GM04503 (cell line): Measurements from ENCODE around the gene CLCN6.
A peak's percentile ranks its signal among the peaks of the same experiment; 100 is the strongest.

ENCODE experiments used
- DNase-seq: peaks from one replicate; pipeline ENCODE4 v3.0.0-alpha.2; 2012; ENCODE audit warnings: low read depth

CLCN6 gene, protein sequence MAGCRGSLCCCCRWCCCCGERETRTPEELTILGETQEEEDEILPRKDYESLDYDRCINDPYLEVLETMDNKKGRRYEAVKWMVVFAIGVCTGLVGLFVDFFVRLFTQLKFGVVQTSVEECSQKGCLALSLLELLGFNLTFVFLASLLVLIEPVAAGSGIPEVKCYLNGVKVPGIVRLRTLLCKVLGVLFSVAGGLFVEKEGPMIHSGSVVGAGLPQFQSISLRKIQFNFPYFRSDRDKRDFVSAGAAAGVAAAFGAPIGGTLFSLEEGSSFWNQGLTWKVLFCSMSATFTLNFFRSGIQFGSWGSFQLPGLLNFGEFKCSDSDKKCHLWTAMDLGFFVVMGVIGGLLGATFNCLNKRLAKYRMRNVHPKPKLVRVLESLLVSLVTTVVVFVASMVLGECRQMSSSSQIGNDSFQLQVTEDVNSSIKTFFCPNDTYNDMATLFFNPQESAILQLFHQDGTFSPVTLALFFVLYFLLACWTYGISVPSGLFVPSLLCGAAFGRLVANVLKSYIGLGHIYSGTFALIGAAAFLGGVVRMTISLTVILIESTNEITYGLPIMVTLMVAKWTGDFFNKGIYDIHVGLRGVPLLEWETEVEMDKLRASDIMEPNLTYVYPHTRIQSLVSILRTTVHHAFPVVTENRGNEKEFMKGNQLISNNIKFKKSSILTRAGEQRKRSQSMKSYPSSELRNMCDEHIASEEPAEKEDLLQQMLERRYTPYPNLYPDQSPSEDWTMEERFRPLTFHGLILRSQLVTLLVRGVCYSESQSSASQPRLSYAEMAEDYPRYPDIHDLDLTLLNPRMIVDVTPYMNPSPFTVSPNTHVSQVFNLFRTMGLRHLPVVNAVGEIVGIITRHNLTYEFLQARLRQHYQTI

DNA sequence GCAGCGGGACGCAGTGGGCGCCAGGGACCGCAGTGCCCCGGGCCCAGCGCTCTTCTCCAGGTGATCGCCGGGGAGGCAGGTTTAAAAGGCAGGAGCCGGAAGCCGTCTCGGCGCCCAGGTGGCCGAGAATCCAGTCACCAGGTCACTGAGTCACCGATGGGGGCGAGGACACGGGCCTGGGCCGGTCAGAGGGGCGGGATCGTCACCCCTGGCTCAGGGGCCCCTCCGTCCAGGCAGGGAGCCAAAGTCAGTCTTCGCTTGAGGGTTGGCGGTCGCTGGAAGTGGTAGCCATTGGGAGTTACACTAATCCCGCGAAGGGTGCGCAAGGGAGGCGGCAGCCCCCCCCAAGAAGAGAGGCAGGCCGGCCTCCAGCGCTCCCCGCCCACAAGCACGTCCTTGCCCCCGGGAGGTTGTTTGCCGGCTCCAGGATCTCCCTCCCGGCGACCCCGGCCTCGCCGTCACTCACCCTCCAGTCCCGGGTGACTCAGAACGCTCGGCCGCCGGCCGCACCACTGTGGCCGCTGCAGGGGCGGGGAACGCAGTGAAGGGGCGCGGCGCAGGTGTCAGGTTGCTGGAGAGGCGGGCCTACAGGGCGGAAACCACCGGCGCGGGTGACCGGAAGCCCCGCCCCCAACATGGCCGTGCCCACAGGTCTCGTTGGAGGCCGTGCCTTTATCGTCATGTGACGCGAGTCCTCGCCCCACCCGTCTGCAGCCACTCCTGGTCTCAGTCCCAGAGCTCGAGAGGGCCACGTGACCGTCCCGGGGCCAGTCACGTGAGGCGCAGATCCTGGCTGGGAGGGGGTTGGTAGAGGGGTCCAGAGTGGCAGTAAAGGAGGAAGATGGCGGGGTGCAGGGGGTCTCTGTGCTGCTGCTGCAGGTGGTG lies at the start of gene CLCN6, which contains the start of gene MTHFR:
TSS of gene CLCN6 (plus strand) at position 770 of the 885 bp plus-strand sequence. CDS start at position 842, 72 bp downstream.
TSS of gene MTHFR (minus strand) at position 543 of the 885 bp plus-strand sequence. CDS start 2,848 bp downstream, outside the sequence.
- DNase-seq: peak; percentile 91

- no peak for DNase-seq
Measured at GRCh38 chr1:11757047-11757446, 48.9 kb upstream of the CLCN6 start.

DNA sequence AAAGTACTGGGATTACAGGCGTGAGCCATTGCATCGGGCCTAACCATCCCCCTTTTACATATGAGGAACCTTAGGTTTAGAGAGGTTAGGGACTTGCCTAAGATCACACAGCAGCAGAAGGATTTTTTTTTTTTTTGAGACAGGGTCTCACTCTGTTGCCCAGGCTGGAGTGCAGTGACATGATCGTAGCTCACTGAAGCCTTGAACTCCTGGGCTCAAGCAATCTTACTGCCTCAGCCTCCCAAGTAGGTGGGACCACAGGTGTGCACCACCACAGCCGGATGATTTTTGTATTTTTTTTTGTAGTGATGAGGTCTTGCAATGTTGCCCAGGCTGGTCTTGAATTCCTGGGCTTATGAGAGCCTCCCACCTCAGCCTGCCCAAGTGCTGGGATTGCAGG lies 46.2 kb upstream of the CLCN6 start:
- DNase-seq: no peak

GRCh38 chr1:11761285-11761684 lies 44.7 kb upstream of the CLCN6 start:
- no peak for DNase-seq

DNA sequence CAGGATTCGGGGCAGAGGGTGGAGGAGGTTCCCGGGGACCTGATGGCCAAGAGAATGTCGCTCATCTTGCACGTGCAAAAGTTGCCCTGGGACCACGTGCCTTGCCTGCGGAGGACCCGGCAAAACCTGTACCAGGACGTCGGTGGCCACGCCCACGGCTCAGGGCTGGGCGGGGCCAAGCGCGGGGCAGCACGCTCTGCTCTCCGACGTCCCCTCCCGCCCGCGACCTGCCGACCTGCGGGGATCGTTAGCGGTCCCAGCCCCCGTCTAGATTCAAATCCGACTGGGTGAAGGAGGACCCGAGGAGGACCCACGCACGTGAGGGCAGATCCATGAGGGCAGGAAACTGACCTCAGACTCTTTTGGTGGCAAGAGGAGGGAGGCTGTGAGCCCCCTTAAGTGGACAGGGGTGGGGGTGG lies 44.0 kb upstream of the CLCN6 start, which contains the start of gene C1orf167:
TSS of gene C1orf167 (plus strand) at position 206 of the 419 bp plus-strand sequence. CDS start 2,208 bp downstream, outside the sequence.
- DNase-seq: no peak

DNA sequence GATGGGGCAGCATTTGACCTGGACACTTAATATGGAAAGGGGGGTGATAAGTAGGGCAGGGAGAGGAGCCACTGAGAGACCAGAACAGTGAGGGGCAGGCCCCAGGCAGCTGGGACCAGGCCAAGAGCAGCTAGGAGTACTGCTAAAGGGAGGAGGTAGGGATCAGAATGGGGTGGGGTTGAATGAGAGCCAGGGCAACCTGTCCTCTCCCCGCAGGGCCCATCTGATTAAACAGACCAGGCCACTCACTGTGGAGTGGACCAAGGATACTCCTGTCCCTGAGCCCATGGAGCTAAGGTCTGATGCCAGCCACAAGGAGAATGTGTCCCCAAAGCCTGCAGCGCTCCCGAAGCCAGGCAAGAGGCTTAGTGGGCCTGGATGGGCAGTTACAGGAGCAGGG lies 41.9 kb upstream of the CLCN6 start:
- DNase-seq: no peak

DNA sequence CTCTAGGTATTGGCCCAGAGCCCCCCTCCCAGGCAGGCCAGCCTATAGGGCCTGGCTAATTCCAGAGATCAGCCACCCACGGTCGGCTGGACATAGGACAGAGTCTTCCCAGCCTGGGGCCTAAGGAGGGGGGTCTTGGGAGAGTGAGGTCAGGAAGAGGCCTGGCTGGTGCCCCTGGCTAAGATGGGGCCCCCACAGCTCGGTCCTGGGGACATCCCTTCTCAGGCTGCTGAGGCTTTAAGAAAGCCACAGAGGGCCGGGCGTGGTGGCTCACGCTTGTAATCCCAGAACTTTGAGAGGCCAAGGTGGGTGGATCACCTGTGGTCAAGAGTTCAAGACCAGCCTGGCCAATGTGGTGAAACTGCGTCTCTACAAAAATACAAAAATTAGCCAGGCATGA lies 41.5 kb upstream of the CLCN6 start:
- no peak for DNase-seq

DNA sequence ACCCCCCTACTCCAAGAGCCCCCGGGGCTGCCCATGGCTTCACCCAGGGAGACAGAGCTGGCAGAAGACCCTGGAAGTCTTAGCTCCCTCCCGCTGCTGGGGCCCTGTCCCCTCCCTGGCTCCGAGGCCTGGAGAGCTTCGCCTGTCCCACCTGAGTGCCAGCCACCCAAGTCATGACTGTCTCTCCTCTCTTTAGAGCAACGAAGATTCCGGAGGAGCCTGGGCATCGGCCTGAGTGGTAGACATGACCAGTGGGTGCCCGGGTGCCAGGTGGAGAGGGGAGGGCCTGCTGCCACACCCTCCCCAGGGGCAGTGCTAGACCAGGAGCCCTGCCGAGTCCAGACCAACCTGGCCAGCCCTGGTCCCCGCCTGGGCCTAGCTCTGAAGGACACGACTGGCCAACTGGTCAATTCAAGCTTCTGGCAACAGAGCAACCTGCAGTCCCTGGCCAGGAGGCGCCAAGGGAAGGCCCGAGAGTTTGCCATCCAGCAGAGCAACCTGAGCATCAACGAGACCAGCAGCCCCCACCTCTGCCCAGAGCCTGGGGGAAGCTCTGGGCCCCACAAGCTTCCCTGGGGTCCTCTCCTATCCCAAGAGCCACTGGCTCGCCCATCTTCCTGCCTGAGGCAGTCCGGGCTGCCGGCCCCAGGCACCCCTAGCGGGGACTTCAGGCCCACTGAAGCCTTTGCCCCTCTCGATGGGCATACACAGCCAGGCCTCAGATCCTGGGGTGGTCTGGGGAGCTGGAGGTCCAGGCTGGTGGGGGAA lies 40.1 kb upstream of the CLCN6 start:
- DNase-seq: no peak

DNA sequence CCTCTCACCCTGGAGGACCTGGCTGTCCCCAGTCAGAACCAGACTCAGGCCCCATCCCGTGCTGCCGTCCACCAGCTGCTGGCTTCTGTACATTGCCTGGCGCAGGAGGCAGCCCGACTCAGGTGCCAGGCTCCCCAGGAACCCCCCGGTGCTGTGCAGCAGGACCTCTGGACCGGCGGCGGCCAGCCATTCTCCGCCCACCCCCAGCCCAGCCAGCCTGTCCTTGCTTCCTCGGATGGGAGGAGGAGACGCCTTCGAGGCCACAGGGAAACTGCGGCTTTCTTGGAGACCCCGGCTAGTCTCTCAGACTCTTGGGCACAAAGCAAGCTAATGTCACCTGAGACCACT lies 39.6 kb upstream of the CLCN6 start:
- DNase-seq: no peak

DNA sequence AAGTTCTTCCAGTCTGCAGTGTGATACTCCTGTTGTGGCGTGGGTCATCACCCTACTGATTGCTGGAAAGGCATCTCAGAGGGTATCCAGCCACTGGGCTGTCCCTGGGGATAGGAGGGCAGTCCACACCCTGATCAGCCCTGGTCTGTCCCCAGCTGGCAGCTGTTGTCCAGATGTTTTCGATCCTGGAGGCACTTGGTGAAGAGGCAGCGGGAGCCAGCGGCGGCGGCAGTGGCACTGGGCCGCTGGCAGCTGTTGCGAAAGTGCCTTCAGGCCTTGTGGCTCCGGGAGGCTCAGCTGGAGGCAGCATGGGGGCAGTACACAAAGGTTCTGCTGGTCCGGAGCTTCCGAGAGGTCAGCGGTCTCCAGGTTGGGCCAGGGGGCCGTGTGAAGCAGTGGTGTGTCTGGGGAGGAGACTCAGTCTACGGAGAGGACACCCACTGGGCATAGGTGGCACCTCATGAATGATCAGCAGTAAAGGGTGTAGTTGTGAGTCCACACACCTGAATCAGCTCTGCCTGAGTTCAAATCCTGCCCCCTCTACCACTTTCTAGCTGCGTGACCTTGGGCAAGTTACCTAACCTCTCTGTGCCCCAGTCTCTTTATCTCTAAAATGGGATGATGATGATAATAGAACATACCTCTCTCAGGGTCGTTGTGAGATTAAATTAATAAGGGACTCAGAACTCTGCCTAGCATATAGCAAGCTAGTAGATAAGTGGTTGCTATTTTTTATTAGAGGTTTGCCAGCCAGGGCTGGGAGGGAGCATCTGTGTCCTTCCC lies 37.9 kb upstream of the CLCN6 start:
- no peak for DNase-seq

GRCh38 chr1:11768821-11769220 lies 37.2 kb upstream of the CLCN6 start:
- no peak for DNase-seq

DNA sequence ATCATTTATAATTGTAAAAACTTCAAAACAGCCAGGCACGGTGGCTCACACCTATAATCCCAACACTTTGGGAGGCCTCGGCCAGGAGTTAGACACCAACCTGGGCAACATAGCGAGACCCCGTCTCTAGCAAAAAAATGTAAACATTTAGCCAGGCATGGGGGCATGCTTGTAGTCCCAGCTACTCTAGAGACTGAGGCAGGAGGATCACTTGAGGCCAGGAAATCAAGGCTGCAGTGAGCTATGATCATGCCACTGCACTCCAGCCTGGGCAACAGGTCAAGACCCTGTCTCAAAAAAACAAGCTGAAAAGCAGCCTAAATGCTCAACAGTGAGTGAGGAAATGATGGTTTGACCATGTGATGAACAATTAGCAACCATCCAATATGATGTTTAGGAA lies 36.7 kb upstream of the CLCN6 start:
- DNase-seq: no peak

DNA sequence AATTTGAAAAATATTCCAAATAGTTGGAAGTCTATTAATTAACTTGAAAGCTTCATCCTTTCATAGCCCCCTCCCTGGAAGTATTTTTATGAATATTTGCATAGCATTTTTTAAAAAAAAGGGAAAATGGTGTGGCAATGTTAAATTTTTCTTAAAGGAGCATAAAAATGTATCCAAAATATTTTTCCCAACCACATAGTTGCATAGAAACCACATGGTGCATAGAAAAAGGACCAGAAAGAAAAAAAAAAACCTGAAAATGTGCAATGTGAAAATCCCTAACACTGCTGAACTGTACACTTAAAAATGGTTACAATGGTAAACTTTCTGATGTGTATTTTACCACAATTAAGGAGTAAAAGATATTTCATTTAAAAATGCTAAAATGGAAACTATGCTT lies 36.0 kb upstream of the CLCN6 start:
- no peak for DNase-seq

- DNase-seq: no peak
Measured at GRCh38 chr1:11771481-11772043, 34.4 kb upstream of the CLCN6 start.

- DNase-seq: no peak
Measured at GRCh38 chr1:11772458-11772857, 33.5 kb upstream of the CLCN6 start.

GRCh38 chr1:11774753-11775152 lies 31.2 kb upstream of the CLCN6 start:
- DNase-seq: no peak

DNA sequence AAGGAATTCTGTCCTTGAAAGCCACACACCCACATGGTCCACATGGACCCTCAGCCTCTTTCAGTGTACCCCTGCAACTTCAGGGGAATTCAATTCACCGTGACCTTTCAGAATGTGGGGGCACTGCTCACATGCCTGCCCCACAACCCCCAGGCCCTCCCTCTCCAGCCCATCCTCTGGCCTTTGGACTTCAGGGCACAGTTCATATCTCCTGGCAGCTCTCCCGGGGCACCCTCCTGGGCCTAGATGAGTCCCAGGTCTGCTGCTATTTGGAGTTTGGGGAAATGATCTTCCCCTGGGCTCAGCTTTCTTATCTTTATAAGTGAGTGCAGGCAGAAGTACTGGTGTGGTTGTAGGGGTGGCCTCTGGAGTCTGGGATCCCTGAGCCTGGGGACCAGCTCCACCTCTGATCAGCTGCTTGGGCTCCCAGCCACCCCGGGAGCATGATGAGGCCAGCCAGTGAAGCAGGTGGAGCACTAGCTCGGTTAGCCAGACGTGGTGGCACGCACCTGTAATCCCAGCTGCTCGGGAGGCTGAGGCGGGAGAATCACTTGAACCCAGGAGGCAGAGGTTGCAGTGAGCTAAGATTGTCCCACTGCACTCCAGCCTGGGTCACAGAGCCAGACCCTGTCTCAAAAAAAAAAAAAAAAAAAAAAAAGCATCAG lies 28.2 kb upstream of the CLCN6 start:
- DNase-seq: no peak

- DNase-seq: no peak
Measured at GRCh38 chr1:11778336-11778735, 27.7 kb upstream of the CLCN6 start.

DNA sequence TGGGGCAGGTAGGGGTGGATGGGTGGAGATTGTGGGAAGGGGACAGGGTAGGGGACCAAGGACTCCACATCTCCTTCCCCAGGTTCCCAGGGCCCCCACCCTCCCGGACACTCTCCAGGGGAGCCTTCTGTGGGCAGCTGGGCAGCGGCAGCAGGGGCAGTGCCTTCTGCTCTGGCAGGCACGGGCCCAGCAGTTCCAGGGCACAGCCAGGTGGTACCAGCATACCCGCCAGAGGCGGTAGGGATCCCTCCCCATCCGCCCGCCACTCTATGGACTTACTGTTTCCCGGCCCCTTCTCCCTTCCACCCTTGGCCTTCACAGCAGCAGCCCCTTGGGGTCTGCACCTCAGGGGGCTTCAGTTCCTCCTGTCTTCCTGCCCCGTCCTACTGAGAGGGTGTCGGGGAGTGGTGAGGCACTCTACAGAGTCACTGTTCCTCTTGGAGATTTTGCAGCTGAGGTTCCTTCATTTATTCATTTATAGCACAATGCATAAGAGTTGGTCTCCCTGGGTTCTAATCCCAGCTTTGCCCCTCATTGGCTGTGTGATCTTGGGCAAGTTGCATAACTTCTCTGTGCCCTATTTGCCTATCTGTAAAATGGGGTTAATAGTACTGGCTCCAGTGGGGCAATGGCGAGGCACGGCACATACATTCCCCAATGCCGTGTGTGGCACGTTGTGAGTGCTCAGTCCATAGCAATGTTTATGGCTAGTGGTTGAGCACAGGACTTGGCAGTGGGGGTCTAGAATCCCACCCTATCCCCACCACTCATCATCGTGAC lies 27.0 kb upstream of the CLCN6 start:
- DNase-seq: no peak
